Peyer's patch (tissue), 4 donors: ENCODE results near the gene RNU2-63P.

Experiments used
- CTCF ChIP-seq, 6 experiments: fragments of 450-650 bp in 4 of 6; fragments of 200-600 bp in 2 of 6; sonication (generic) in 1 of 6; IDR thresholded peaks; one replicate each; pipeline ENCODE4 v1.5.1; 2017 to 2019; ENCODE audit warnings: antibody characterized with exemption in 6 of 6, mild to moderate bottlenecking in 3 of 6, moderate library complexity in 1 of 6
- POLR2A ChIP-seq, 2 donors: fragments of 450-650 bp; IDR thresholded peaks; one replicate each; pipeline ENCODE4 v1.5.1; 2017; ENCODE audit warnings: antibody characterized with exemption in 2 of 2, mild to moderate bottlenecking in 2 of 2, moderate library complexity in 2 of 2

- TF ChIP-seq CTCF (IDR thresholded peaks at IDR 0.05): no peak
- no peak for TF ChIP-seq POLR2A (IDR thresholded peaks at IDR 0.05)
Measured at GRCh38 chr2:88061295-88061694, 44.9 kb upstream of the RNU2-63P start.
